ENCODE measurements around the gene SLC22A23.

SLC22A23 gene

GRCh38 chr6:3468585-3468984, 11.7 kb upstream of the SLC22A23 start:
- Histone ChIP-seq H3K36me3 (ENCODE audit: control insufficient read depth, insufficient read depth, low read length) (no peaks in the 10 kb centered on the region), H3K4me3 (ENCODE audit: low read depth, low read length) (no peak overlapping the region), H3K4me1 (ENCODE audit: control insufficient read depth, insufficient read depth, low read length) (peaks cover 10% of the 10 kb centered on the region; the same call in 1 of the 2 replicates), H3K9me3 (ENCODE audit: control insufficient read depth, insufficient read depth, low read length) (no peaks in the 10 kb centered on the region), H3K9ac (ENCODE audit: low read depth, low read length) (no peak overlapping the region), H3K27me3 (ENCODE audit: control insufficient read depth, insufficient read depth, low read length) (no peaks in the 10 kb centered on the region), H3K27ac (ENCODE audit: low read depth, low read length) (no peak overlapping the region)

- H3K4me1 ChIP-seq (ENCODE audit: control insufficient read depth, insufficient read depth, low read length), result peaks cover 10% of the 10 kb centered on the region; the same call in 1 of the 2 replicates
- no peak overlapping the region for H3K27ac ChIP-seq (ENCODE audit: low read depth, low read length)
- no peaks in the 10 kb centered on the region for H3K27me3 ChIP-seq (ENCODE audit: control insufficient read depth, insufficient read depth, low read length)
- H3K9ac ChIP-seq (ENCODE audit: low read depth, low read length), result no peak overlapping the region
- no peaks in the 10 kb centered on the region for H3K9me3 ChIP-seq (ENCODE audit: control insufficient read depth, insufficient read depth, low read length)
- H3K4me3 ChIP-seq (ENCODE audit: low read depth, low read length), result no peak overlapping the region
- H3K36me3 ChIP-seq (ENCODE audit: control insufficient read depth, insufficient read depth, low read length), result no peaks in the 10 kb centered on the region
Measured at GRCh38 chr6:3467996-3468395, 11.1 kb upstream of the SLC22A23 start.

- Histone ChIP-seq H3K27me3 (ENCODE audit: control insufficient read depth, insufficient read depth, low read length) (no peaks in the 10 kb centered on the region), H3K9ac (ENCODE audit: low read depth, low read length) (no peak overlapping the region), H3K4me1 (ENCODE audit: control insufficient read depth, insufficient read depth, low read length) (peaks cover 10% of the 10 kb centered on the region; the same call in 1 of the 2 replicates), H3K9me3 (ENCODE audit: control insufficient read depth, insufficient read depth, low read length) (no peaks in the 10 kb centered on the region), H3K27ac (ENCODE audit: low read depth, low read length) (no peak overlapping the region), H3K36me3 (ENCODE audit: control insufficient read depth, insufficient read depth, low read length) (no peaks in the 10 kb centered on the region), H3K4me3 (ENCODE audit: low read depth, low read length) (no peak overlapping the region)
Measured at GRCh38 chr6:3466488-3467219, 9.8 kb upstream of the SLC22A23 start.

- no peaks in the 10 kb centered on the region for H3K9me3 ChIP-seq (ENCODE audit: control insufficient read depth, insufficient read depth, low read length)
- no peak overlapping the region for H3K27ac ChIP-seq (ENCODE audit: low read depth, low read length)
- peaks cover 23% of the 10 kb centered on the region for H3K4me1 ChIP-seq (ENCODE audit: control insufficient read depth, insufficient read depth, low read length)
- H3K27me3 ChIP-seq (ENCODE audit: control insufficient read depth, insufficient read depth, low read length), result peaks cover 24% of the 10 kb centered on the region
- H3K36me3 ChIP-seq (ENCODE audit: control insufficient read depth, insufficient read depth, low read length), result no peaks in the 10 kb centered on the region
- no peak overlapping the region for H3K9ac ChIP-seq (ENCODE audit: low read depth, low read length)
- H3K4me3 ChIP-seq (ENCODE audit: low read depth, low read length), result no peak overlapping the region
Measured at GRCh38 chr6:3460253-3460652, 3.4 kb upstream of the SLC22A23 start.

- H3K4me3 ChIP-seq (ENCODE audit: low read depth, low read length), result peak overlapping the region; percentile 77; the same call in 1 of the 2 replicates
- H3K27me3 ChIP-seq (ENCODE audit: control insufficient read depth, insufficient read depth, low read length), result peaks cover 38% of the 10 kb centered on the region
Measured at GRCh38 chr6:3458706-3459421, 2.0 kb upstream of the SLC22A23 start.

GRCh38 chr6:3457710-3458602, 1.1 kb upstream of the SLC22A23 start:
- H3K27me3 ChIP-seq (ENCODE audit: control insufficient read depth, insufficient read depth, low read length), result peaks cover 40% of the 10 kb centered on the region
- peaks cover 36% of the 10 kb centered on the region for H3K4me1 ChIP-seq (ENCODE audit: control insufficient read depth, insufficient read depth, low read length)
- H3K36me3 ChIP-seq (ENCODE audit: control insufficient read depth, insufficient read depth, low read length), result no peaks in the 10 kb centered on the region
- no peaks in the 10 kb centered on the region for H3K9me3 ChIP-seq (ENCODE audit: control insufficient read depth, insufficient read depth, low read length)
- H3K9ac ChIP-seq (ENCODE audit: low read depth, low read length), result 0 out of 2 replicates have a peak overlapping the region, but pooled peaks have one; percentile 17
- H3K27ac ChIP-seq (ENCODE audit: low read depth, low read length), result no peak overlapping the region
- H3K4me3 ChIP-seq (ENCODE audit: low read depth, low read length), result peak overlapping the region; percentile 77

More at GRCh38 chr6:3458706-3459421, 2.0 kb upstream of the SLC22A23 start:
- no peaks in the 10 kb centered on the region for H3K9me3 ChIP-seq (ENCODE audit: control insufficient read depth, insufficient read depth, low read length)
- H3K9ac ChIP-seq (ENCODE audit: low read depth, low read length), result no peak overlapping the region
- H3K27ac ChIP-seq (ENCODE audit: low read depth, low read length), result no peak overlapping the region
- no peaks in the 10 kb centered on the region for H3K36me3 ChIP-seq (ENCODE audit: control insufficient read depth, insufficient read depth, low read length)
- peaks cover 36% of the 10 kb centered on the region for H3K4me1 ChIP-seq (ENCODE audit: control insufficient read depth, insufficient read depth, low read length)

GRCh38 chr6:3456395-3456897, 404 bp downstream of the SLC22A23 start:
- Histone ChIP-seq H3K4me3 (ENCODE audit: low read depth, low read length) (peak overlapping the region; percentile 64), H3K9ac (ENCODE audit: low read depth, low read length) (no peak overlapping the region), H3K4me1 (ENCODE audit: control insufficient read depth, insufficient read depth, low read length) (peaks cover 41% of the 10 kb centered on the region), H3K36me3 (ENCODE audit: control insufficient read depth, insufficient read depth, low read length) (no peaks in the 10 kb centered on the region), H3K27me3 (ENCODE audit: control insufficient read depth, insufficient read depth, low read length) (peaks cover 40% of the 10 kb centered on the region), H3K27ac (ENCODE audit: low read depth, low read length) (no peak overlapping the region), H3K9me3 (ENCODE audit: control insufficient read depth, insufficient read depth, low read length) (no peaks in the 10 kb centered on the region)

GRCh38 chr6:3455569-3456394, 1.1 kb downstream of the SLC22A23 start:
- Histone ChIP-seq H3K36me3 (ENCODE audit: control insufficient read depth, insufficient read depth, low read length) (no peaks in the 10 kb centered on the region), H3K9me3 (ENCODE audit: control insufficient read depth, insufficient read depth, low read length) (no peaks in the 10 kb centered on the region), H3K4me1 (ENCODE audit: control insufficient read depth, insufficient read depth, low read length) (peaks cover 43% of the 10 kb centered on the region), H3K9ac (ENCODE audit: low read depth, low read length) (no peak overlapping the region), H3K27ac (ENCODE audit: low read depth, low read length) (no peak overlapping the region), H3K27me3 (ENCODE audit: control insufficient read depth, insufficient read depth, low read length) (peaks cover 40% of the 10 kb centered on the region), H3K4me3 (ENCODE audit: low read depth, low read length) (peak overlapping the region; percentile 64)

GRCh38 chr6:3455147-3455568, 1.7 kb downstream of the SLC22A23 start:
- no peaks in the 10 kb centered on the region for H3K36me3 ChIP-seq (ENCODE audit: control insufficient read depth, insufficient read depth, low read length)
- H3K4me3 ChIP-seq (ENCODE audit: low read depth, low read length), result peak overlapping the region; percentile 64
- H3K27me3 ChIP-seq (ENCODE audit: control insufficient read depth, insufficient read depth, low read length), result peaks cover 40% of the 10 kb centered on the region
- no peaks in the 10 kb centered on the region for H3K9me3 ChIP-seq (ENCODE audit: control insufficient read depth, insufficient read depth, low read length)
- H3K4me1 ChIP-seq (ENCODE audit: control insufficient read depth, insufficient read depth, low read length), result peaks cover 42% of the 10 kb centered on the region
- H3K9ac ChIP-seq (ENCODE audit: low read depth, low read length), result no peak overlapping the region
- H3K27ac ChIP-seq (ENCODE audit: low read depth, low read length), result no peak overlapping the region

All from HUES48 (cell line).